Measurements from ENCODE around the gene RALGPS1. TPM values are rescaled to one million over a fixed set of nuclear protein-coding genes. Genes with fewer than 3 reads are reported as not detected.

Gene RALGPS1
- total RNA-seq, 6 donors from 2014 or later = 12.3 to 52.4 (median 17.1) TPM

DNA sequence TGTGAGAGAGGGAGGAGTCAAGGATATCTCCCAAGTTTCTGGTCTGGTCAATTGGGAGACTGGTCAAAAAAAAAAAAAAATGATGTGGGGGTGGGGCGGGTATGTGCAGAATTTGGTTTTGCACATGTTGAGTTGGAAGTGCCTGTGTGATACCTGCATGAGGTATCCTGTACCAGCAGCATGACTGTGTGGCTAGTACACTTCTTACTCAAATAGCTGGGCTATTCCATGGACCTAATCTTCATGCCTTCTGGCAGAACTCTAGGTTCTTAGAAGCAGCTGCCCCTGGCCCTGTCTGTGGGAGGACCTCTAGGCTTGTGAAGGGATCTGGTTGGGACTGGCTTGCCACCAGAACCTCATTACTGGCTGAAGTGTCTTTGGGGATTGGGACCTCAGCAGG, 93.5 kb downstream of the RALGPS1 start:
- 86 to 95% methylated on average over 1 of the region's 1 CpG for WGBS, 2 donors
- DNase-seq = no peak
- no peak for ATAC-seq (ENCODE audit: low FRiP score in 2 of 2)
- TF ChIP-seq EP300 (IDR thresholded peaks at IDR 0.05) = no peak
- Histone ChIP-seq H3K4me1 (peaks cover 0 to 3% (median 0%) of the 10 kb centered on the region in 4 donors), H3K27me3 (no peaks in the 10 kb centered on the region), H3K27ac (no peak overlapping the region), H3K36me3 (no peaks in the 10 kb centered on the region), H3K9me3 (no peaks in the 10 kb centered on the region), H3K4me3 (no peak overlapping the region)

DNA sequence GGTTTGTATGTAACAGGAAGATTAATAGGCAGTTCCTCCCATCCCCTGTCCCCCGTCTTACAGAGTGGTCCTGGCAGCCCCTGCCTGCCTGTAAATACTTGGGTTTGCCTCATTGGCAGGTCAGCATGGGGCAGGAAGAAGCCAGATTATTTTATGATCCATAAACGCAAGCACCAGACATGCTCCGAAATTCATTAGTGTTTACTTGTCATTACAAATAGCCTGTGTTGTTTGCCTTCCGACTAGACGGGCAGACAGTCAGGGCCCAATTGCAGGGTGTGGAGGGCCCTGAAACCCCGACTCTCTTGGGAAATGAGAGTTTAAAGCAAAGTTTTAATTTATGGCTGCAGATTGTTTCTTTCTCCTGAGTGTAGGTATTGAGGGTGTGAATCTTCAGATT, 97.2 kb downstream of the RALGPS1 start:
- H3K4me3 ChIP-seq = no peak overlapping the region
- no peaks in the 10 kb centered on the region for H3K36me3 ChIP-seq
- TF ChIP-seq EP300 (IDR thresholded peaks at IDR 0.05) (no peak), POLR2AphosphoS5 (IDR thresholded peaks at IDR 0.05) (no peak), CTCF (IDR thresholded peaks at IDR 0.05) (no peak), POLR2A (IDR thresholded peaks at IDR 0.05) (no peak)
- no peaks in the 10 kb centered on the region for H3K4me1 ChIP-seq
- ATAC-seq (ENCODE audit: low FRiP score in 2 of 2) = no peak
- H3K27me3 ChIP-seq = no peaks in the 10 kb centered on the region
- H3K9me3 ChIP-seq = no peaks in the 10 kb centered on the region
- H3K27ac ChIP-seq = no peak overlapping the region
- no peak for DNase-seq
- 80 to 85% methylated on average over 6 of the region's 6 CpGs for WGBS, 2 donors

- WGBS, 2 donors = 95 to 98% methylated on average over 6 of the region's 6 CpGs
- no peak for DNase-seq
- no peak overlapping the region for H3K27ac ChIP-seq
- no peaks in the 10 kb centered on the region for H3K27me3 ChIP-seq
- no peak overlapping the region for H3K4me3 ChIP-seq
- TF ChIP-seq CTCF (IDR thresholded peaks at IDR 0.05) (no peak), POLR2AphosphoS5 (IDR thresholded peaks at IDR 0.05) (no peak), EP300 (IDR thresholded peaks at IDR 0.05) (no peak)
- H3K4me1 ChIP-seq = no peaks in the 10 kb centered on the region
- H3K36me3 ChIP-seq = no peaks in the 10 kb centered on the region
- H3K9me3 ChIP-seq = no peaks in the 10 kb centered on the region
- ATAC-seq (ENCODE audit: low FRiP score in 2 of 2) = no peak
Observed at GRCh38 chr9:127012250-127012649, 97.7 kb downstream of the RALGPS1 start.

DNA sequence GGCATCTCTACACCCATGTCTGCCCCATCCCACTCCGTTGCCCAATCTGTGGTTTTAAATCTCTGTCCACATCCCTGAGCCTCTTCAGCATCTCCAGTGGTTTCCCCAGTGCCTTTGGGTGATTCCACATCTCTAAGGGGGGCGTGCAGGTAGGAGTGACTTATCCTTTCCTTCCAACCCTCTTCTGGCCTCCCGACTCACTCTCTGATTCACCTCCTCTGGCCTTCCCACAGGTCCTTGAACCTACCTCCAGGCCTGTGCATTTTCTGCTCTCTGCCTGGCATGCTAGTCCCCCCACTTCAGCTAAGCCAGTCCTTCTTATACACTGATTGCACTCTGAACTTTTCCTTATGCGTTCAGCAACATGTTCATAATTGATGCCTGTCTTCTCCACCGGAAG, 99.0 kb downstream of the RALGPS1 start:
- 85 to 87% methylated on average over 5 of the region's 5 CpGs for WGBS, 2 donors
- Histone ChIP-seq H3K4me3 (no peak overlapping the region), H3K9me3 (no peaks in the 10 kb centered on the region), H3K27me3 (no peaks in the 10 kb centered on the region), H3K27ac (no peak overlapping the region), H3K4me1 (no peaks in the 10 kb centered on the region), H3K36me3 (no peaks in the 10 kb centered on the region)
- TF ChIP-seq POLR2AphosphoS5 (IDR thresholded peaks at IDR 0.05) = no peak
- no peak for TF ChIP-seq POLR2A (IDR thresholded peaks at IDR 0.05)
- TF ChIP-seq EP300 (IDR thresholded peaks at IDR 0.05) = no peak
- no peak for TF ChIP-seq CTCF (IDR thresholded peaks at IDR 0.05)
- ATAC-seq (ENCODE audit: low FRiP score in 2 of 2) = no peak
- DNase-seq = no peak

DNA sequence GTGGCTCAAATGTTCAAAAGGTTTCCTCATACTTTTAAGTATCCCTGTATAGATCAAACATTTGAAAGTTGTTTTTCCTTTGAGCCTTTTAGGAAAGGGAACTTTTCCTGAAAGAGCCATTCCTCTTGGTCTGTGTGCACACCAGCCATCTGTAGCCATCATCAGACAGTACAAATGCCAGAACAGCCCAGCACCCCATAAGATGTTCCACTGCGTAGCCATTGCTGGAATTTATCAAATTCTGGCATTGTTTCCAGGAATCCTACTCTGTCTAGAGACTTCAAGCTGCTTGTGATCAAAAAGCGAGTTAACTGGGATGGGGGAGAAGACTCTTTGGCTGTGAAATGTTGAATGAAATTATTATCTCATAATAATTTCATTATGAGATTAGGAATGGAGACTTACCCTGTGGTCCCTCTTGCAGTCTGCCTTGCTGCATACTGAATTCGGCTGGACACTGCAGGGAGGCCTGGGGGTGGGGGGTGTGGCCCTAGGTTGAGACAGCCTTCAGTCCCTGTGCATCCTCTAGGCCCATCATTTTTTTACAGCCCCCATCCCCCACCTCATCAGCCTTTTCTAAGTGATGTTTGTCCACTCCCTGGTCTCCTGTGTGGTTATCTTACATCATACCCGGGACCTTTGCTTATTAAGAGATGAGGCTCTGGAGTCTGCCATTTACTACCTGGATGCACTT, 99.8 kb downstream of the RALGPS1 start:
- ATAC-seq (ENCODE audit: low FRiP score in 2 of 2) (peak; percentile 36 to 38), DNase-seq (no peak)
- no peak for TF ChIP-seq CTCF (IDR thresholded peaks at IDR 0.05)
- no peak for TF ChIP-seq POLR2A (IDR thresholded peaks at IDR 0.05)
- no peak for TF ChIP-seq EP300 (IDR thresholded peaks at IDR 0.05)
- TF ChIP-seq POLR2AphosphoS5 (IDR thresholded peaks at IDR 0.05) = no peak
- 82 to 91% methylated on average over 4 of the region's 4 CpGs for WGBS, 2 donors
- no peaks in the 10 kb centered on the region for H3K9me3 ChIP-seq
- H3K4me3 ChIP-seq = no peak overlapping the region
- no peaks in the 10 kb centered on the region for H3K27me3 ChIP-seq
- H3K27ac ChIP-seq = no peak overlapping the region
- no peaks in the 10 kb centered on the region for H3K36me3 ChIP-seq
- H3K4me1 ChIP-seq = no peaks in the 10 kb centered on the region
